Endothelial cell of hepatic sinusoid (primary cell): ENCODE measurements around the gene HORMAD2.

Experiments used
- in situ Hi-C: cut with HindIII; loops from 2 replicates; pipeline ENCODE4 v1.10.0; 2017; ENCODE audit warnings: low sequenced_read_pairs

The HORMAD2 gene

GRCh38 chr22:30158744-30159500 is 78.7 kb downstream of the HORMAD2 start:
- in situ Hi-C loops: no loop called here

- in situ Hi-C loops: no loop called here
Observed at GRCh38 chr22:30159561-30160353, 79.5 kb downstream of the HORMAD2 start.

DNA sequence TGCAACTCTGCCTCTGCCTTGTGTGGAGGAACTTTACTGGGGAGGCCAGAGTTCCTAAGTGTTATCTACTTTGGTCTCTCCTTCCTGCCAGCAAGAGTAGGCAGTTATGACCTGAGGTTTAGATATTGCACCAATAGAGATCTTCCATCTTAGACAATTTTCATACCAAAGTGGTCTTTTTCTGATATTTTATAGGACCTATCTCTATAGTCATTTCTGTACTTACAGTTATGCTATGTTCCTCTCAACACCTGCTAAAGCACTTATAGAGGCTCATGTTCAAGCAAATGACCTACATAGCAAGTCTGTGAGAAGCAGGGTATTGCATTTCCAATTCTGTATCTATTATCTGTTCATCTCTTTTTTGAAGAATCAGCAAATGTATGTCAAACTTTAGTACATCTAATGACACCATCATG is 80.8 kb downstream of the HORMAD2 start:
- in situ Hi-C loops: no loop called here

DNA sequence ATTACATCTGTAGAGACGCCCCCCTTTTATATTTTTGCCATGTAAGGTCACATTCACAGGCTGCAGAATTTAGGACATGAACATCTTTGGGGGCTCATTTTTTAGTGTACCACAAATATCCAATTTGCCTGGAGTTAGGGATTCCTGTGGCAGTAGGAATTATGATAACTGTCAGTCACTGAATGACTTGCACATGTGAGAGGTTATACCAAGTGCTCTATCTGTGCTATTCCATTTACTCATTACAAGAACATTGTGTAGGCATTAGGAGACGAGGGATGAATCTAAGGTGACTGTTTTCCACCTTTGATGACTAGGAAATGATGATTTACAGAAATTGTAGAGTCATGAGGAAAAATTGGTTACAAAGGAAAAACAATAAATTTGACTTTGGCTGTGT is 87.0 kb downstream of the HORMAD2 start:
- in situ Hi-C loops: no loop called here

DNA sequence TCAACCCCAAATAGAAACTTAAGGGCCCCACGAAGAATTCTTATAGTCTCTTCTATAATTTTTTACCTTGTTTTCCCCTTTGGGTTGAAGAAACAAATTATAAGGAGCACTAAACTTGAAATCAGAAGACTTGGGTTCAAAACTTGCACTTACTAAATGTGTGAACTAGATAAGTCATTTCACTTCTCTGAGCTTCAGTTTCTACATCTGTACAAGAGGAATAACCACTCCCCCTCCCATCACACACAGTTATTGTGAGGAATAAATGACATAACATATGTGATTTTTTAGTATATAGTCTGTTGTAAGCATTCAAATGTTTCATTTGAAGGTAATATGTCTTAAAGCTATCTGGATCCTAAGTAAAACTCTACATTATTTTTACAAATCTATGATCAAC is 87.5 kb downstream of the HORMAD2 start:
- in situ Hi-C loops: no loop called here

DNA sequence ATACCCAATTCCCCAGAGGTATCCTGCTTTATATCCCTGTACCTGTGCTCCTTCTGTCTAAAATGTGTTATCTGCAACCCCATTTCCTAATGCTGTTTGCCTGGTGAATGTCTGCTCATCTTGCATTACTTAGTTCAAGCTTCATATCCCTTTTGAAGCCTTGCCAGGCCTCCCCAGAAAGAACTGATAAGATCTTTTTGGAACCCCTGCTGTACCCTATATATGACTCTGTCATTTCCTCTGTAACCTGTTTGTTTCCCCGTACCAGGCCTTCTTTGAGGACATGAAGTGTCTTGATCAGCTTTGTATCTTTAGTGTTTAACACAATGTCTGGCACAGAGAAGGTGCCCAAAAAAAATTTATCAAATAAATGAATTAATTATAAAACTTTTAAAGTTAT is 88.7 kb downstream of the HORMAD2 start:
- in situ Hi-C loops: no loop called here

DNA sequence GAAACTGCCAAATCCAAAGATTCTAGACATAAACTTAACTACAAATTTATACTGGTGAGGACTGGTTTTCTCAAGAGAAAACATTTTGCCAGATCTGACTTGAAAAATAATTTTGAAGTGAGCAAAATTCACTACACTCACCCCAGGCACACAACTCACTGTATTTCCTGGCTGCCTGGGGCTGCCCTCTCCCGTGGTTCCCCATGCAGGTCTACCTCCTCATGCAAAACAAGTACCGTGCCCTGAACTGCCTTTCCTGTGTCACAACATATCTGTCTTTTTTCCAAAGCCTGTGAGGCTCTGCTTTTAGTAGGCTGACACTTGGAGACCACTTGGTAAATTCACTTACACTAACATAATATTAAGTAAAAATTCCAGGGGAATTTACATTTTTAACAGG is 89.9 kb downstream of the HORMAD2 start:
- in situ Hi-C loops: no loop called here

DNA sequence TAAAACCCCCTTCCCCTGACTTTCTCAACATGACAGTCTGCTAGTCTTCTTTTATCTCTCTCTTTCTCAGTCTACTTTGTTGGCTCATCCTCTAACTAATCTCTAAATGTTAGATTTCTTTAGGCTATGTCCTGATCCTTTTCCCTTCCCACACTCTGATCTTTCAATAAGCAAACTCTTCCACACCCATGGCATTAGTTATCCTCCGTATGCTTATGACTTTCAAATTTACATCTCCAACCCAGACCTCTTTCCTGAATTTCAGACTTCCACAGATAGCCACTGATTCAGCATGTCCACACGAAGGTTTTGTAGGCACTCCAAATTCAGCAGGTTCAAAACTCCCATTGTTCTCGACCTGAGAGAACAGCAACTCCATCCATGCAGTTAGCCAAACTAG is 90.7 kb downstream of the HORMAD2 start:
- in situ Hi-C loops: no loop called here

DNA sequence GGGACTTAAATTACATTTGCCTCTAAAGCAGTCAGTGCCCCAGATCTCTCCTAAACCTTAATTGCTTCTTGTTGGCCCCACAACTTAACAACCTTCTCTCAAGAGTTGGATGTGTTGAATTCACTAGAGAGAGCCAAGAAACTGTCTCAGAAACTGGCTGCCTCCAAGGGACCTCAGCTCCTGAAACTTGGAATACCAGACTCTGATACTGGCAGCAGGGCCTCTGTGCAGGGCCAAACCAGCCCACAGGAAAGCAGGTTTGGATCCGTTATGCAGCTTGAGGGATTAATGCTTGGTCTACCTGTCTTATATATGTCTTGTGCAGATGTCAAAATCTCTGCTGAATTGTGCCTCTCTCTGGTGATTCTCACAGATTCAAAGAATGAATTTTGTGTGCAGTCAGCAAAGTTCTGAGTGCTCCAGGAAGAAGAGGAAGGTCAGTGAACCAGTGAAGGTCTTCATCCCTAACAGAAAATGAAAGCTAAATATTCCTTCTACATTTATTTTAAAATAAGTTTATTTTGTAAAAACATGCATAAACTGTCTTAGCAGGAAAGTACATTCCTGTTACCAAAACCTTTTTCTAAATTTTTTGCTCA is 95.5 kb downstream of the HORMAD2 start:
- in situ Hi-C loops: no loop called here

GRCh38 chr22:30176431-30176830 is 96.2 kb downstream of the HORMAD2 start:
- in situ Hi-C loops: no loop called here

DNA sequence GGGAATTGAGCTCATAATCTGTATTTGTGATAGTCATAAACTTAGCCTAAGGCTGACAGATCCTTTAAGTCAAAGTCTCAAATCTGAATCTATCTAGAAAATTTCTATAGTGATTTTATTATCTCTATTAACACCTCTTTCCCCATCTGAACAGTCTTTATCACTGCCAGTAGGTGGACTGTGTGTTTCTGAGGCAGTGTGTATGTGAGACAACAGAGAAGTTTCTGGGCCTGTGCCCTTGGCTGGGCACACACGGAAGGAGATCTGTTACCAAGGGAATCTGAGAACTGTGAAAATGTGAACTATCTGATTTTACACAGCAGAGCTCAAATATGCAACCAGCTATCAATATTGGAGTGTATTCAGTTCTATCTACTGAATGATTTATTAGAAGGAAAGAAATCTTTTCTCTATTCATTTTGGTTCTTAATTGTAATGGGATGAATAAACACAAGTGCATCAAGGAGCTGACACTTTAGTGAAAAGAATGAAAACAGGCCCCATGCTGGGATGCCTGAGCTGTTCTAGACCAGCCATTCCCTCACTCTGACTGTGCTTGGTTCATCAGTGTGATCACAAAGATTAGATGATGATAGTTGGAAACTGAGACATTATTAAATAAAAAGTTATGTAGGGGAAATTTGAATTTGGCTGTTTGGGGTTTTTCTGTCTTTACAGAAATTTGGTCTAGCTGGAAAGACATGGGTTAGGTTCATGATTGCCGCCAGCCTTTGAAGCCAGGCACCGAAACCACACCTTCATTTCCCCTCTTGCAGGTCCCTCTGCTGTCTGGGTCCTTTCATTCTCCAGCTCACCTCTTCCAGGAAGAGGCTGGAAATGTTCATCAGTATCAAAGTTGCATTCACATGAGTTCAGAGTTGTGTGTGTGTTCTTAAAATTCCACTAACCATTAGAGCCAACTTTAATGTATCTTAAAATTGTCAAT is 98.2 kb downstream of the HORMAD2 start:
- in situ Hi-C loops: no loop called here

- in situ Hi-C loops: loop anchor here (5.0 to 10.0 kb wide), 2 partner anchors 43 to 64 kb away; partner anchors contain the start of gene LIF
Observed at GRCh38 chr22:30180616-30181015, 100.4 kb downstream of the HORMAD2 start.

DNA sequence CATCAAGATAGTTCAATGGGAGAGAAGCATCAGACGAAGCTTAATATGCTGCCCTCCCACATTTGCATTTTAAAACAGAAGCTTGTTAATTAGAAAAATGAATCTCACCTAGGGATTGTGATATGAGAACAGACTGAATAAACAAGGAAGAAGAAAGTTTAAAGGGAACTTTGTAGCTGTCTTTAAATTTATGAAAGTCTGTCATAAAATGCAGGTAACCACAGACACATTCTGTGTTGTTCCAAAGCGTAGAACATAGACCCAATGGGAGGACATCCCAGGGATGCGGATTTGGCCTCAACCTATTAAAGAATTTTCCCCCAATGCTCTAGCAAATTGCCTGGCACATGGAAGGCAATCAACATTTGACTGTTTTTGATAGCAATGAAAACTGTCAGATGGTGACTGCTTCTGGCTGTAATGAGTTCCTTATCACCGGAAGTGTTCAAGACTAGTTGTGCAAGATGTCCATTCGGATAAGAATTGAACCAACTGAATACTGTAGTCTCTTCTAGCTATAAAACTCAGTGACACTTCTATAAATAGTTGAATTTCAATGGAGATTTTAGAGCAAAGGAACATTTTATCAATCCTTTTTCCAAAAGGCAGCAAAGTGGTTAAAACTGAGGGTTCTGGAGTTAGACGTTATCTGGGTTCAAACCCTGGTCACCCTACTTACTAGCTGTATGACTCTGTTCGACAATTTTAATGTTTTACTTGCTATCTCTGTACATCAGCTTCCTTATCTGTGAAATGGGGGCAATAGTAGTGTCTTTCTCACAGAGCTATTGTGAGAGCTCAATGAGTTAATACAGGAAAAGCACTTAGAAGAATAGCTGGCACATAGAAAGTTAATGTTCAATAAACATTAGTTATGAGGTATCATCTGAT is 101.4 kb downstream of the HORMAD2 start:
- in situ Hi-C loops: loop anchor here (5.0 to 10.0 kb wide), 2 partner anchors 44 to 63 kb away; partner anchors contain the start of gene LIF

GRCh38 chr22:30182350-30182745 is 102.1 kb downstream of the HORMAD2 start:
- in situ Hi-C loops: loop anchor here (5.0 to 10.0 kb wide), 2 partner anchors 45 to 62 kb away; partner anchors contain the start of gene LIF

DNA sequence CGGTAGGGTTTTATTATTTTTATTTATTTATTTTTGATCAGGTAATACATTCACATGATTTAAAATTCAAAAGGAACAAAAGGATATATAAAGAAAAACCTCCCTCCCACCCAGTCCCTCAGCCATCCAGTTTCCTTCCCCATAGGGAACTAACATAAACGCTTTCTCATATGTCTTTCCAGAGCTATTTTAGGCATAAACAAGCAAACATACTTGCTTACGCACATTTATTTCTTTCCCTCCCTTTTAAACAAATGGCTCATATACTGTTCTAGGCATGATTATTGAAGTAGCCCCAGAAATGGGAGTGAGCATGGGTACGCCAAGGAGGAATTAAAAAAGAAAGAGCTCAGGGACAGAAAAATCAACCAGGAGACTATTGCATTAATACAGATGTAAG is 102.6 kb downstream of the HORMAD2 start:
- in situ Hi-C loops: loop anchor here (5.0 to 10.0 kb wide), 2 partner anchors 46 to 62 kb away; partner anchors contain the start of gene LIF

DNA sequence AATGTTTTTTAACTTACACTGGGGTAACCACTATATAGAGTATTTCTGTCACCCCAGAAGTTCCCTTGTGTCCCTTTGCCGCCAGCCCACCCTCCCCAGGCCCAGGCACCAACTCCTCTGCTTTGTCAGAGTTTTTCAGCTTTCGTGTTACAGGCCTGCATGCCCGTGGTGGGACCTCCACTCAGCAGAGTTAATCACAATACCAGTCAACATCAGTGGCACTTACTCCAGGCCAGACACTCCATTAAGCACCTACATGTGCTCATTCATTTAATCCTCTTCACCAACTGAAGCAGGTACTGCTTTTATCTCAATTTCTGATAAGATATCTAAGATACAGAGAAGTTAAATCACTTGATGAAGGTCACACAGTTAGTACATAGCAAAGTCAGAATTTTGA is 103.0 kb downstream of the HORMAD2 start:
- in situ Hi-C loops: loop anchor here (5.0 to 10.0 kb wide), 2 partner anchors 46 to 62 kb away; partner anchors contain the start of gene LIF

- in situ Hi-C loops: loop anchor here (5.0 to 10.0 kb wide), 2 partner anchors 47 to 61 kb away; partner anchors contain the start of gene LIF
Observed at GRCh38 chr22:30183861-30184278, 103.6 kb downstream of the HORMAD2 start.

- in situ Hi-C loops: loop anchor here (10.0 kb wide), 1 partner anchor 60 kb away; the partner anchor contains the start of gene LIF
Observed at GRCh38 chr22:30185129-30185528, 104.9 kb downstream of the HORMAD2 start.

GRCh38 chr22:30185549-30185948 is 105.3 kb downstream of the HORMAD2 start:
- in situ Hi-C loops: loop anchor here (10.0 kb wide), 1 partner anchor 59 kb away; the partner anchor contains the start of gene LIF
